ENCODE data around the gene ADCY2.

ADCY2 gene

DNA sequence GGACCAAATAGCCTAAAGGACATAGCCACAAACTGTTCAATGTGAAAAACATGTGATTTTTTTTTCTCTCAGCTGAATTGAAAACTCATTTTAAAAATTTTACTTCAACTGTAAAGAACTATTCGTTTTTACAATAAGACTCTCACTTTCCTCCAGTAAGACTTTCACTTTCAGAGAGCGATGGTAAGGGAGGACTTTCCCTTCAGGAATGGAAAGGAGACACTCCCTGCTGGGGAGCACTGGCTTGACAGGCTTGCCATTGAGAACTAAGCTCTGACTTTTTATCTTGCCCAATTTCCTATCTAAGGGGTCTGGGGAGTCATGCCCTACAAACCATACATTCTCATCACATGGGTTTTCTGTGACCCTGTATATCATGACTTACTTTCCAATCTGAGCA is 268.3 kb downstream of the ADCY2 start:
- no peak for DNase-seq (ENCODE audit: low spot score)

DNA sequence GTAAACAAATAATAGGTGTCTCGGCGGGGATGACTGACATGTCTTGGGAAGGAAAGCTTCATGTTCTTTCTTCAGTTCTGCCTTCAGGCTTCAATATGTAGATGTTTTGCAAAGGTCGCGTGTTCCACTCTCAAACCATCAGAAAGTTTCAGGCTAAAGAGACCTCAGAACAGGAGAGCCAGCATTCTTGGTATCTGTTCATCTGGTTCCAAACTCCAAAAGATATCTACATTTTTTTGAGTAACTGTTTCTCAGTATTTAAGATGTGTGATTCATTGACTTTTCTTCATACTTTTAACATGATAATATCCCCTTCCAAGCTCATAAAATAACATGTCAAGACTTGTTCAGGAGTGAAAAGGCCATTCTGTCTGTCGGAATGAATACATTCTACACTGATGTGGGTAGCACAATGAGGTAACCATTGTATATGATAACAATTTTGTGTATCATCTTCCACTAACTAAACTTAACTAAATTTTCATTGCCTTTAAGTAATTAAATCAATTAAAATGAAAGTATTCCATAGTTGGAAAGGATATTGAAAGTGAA is 271.4 kb downstream of the ADCY2 start:
- no peak for DNase-seq (ENCODE audit: low spot score)

DNA sequence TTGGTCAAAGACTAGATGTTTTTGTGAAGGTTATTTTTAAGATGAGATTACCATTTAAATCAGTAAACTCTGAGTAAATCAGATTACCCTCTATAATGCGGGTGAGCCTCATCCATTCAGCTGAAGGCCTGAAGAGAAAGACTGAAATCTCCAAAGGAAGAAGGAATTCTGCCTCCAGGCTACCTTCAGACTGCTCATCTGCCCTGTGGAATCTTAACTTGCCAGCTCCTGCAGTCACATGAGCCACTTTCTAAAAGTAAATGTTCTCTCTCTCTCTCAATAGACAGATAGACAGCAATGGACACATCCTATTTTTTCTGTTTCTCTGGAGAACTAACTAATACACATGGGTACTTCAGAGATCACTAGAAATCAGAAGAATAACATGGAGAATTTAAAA is 272.2 kb downstream of the ADCY2 start:
- DNase-seq (ENCODE audit: low spot score) = no peak

DNA sequence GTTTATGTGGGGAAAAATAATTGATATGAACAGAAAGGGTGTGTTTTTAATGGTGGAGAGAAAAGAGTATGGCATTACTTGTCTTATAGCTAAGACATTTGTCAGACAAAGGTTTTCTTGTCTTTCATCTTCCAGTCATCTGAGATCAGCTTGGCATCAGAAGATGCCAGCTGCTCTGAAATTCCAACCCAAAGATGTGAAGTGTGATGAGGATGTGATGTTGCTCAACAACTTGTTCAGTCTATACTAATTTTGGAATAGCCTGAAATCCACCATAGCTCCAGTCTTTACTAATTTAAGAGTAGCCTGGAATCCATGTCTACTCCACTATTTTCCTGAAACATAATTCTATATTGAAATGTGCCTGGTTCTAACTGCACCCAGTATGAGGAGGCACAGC is 272.7 kb downstream of the ADCY2 start:
- DNase-seq (ENCODE audit: low spot score) = no peak

DNA sequence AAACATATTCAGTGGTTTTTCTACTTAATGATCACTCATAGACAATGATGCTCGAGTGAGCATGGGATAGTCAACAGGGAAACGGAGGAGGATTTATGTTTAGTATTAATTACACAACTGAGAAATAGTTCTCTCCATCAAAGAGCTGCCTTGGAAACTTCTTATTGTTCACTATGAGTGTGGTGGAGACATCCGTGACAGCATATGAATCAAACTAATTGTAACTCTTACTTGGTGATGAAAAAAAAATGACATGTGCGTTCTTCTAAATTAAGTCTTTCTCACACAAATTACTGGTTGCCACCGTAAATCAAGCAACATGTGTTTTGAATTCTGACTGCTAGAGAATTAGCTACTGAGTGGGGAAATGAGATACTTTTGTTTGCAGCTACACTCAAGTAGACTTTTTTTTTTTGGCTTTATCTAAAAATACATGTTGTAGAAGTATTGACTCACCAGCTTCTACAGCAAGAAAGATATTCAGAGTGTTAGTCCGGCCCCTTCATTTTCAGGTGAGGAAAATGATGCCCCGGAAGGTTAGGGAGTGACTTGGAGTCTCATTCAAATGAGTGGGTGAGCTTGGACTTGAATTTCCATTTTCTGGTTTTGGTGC is 275.5 kb downstream of the ADCY2 start:
- no peak for DNase-seq (ENCODE audit: low spot score)

DNA sequence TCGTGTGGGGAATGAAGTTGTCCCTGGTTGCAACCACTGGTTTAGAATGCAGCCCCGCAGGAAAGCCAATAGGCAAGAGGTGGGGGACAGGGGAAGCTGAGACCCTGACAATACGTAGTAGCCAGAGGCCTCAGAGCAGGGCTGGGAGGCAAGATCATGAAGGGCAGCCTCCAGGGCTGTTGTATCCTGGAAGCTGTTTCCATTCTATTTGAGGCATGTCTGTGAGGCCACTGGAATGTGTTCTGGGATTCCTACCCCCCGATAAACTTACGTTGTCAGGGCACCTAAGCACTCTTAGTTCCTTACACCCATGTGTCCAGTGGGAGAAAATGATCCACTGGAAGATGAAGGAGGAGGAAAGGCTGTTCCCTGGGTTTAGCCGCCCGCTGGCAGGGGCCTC is 277.7 kb downstream of the ADCY2 start:
- DNase-seq (ENCODE audit: low spot score) = no peak

DNA sequence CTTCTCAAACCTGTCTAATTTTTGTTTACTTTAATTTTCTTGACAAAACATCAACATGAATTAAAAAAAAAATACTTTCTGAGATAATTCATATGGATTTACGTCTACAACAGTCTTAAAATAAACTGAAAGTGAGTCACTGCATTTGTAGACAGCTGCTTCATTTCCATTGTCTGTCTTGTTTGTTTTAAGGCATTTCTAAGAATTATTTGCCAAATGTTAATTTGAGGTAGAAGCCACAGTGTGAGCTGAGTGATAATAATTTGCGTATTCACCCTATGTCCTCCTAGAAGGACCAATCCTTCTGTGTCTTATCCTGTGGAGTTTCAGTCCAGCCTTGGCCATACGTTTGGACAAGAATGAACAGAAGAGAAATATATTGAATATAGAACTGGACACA is 280.5 kb downstream of the ADCY2 start:
- no peak for DNase-seq (ENCODE audit: low spot score)

DNA sequence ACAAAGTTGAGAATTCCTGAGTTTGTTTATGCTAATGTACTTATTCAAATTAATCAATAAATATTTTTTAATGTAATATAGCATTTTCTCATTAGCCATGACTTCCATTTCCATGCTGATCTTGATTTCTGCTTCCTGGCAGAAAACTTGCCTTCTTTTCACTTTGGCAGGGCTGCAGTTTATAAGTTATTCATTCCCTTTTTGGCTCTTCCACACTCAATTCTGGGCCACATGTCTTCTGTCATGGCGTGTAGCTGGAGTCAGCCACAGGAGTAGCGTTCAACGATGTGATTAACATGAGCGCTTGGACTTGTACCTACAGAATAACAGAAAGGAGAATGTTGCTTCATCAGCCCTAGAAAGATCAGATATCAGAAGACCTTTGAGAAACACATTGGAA is 282.1 kb downstream of the ADCY2 start:
- DNase-seq (ENCODE audit: low spot score) = no peak

DNA sequence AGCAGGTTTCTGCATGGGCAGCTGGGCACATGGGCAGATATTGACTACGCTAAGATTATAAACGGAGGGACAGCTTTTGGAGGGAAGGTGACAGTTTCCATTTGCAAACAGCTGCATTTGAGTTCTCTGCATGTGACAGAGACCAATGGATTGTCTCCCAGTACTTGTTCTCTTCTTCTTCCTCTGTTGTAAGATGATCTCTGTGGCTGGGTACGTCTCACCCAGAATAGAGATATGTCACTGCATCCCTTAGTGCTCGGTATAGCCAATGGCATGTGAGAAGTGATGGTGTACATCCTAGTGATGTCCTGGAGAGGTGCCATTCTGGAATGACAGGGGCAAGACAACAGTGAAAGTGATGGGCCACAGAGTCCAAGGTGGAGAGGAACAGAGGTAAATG is 283.7 kb downstream of the ADCY2 start:
- no peak for DNase-seq (ENCODE audit: low spot score)

DNA sequence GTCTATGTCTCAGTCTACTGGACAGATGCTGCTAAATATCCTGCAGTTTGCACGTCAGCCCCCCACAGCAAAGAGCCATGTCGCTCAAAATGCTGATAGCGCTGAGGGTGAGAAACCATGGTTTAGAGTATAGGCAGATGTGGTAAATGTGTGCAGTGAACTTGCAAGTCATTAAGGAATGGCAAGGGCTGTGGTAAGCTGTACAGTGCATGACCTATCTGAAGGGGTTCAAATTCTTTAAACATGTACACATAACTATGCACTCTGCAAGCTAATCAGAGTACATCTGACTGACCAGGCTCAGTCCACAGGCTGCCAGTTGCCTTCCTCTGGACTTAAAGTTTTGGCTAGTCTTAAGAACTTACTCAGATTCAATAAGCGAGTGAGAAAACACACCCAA is 284.3 kb downstream of the ADCY2 start:
- DNase-seq (ENCODE audit: low spot score) = no peak

DNA sequence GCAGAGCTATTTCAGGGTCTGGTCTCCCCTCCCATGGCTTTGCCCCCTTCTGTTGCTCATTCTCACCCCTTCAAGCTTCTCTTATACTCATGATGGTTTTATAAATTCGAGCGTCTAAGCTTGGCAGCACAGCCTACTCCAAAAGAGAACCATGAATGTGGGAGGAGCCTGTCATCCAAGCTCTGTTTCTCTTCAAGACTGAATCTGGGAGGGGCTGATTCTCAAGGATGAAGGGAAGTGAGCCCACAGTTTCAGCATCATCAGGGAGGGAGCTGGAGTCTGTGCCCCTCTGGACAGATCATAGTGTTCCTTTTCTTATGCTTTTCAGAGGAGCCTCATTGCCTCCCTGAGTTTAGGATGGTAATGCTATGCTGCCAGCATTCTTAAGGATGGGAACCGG is 286.4 kb downstream of the ADCY2 start:
- DNase-seq (ENCODE audit: low spot score) = no peak

DNA sequence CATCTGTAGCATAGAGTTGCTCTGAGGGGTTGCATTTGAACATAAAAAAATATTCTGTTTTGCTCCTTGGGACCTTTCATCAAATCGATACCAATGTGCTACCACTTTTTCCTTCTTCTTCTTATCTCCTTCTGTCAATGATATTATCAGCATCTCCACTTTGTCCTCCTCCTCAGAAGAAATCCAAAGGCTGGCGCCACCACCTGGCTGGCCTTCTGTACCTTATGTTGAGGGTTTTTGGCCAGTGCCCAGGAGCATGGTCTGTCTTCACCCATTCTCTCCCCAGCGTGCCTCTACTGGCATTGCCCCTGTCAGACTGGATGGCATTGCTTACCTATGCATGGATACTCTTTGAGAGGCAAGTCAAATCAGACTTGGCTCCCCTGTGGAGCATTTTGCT is 287.8 kb downstream of the ADCY2 start:
- no peak for DNase-seq (ENCODE audit: low spot score)

DNA sequence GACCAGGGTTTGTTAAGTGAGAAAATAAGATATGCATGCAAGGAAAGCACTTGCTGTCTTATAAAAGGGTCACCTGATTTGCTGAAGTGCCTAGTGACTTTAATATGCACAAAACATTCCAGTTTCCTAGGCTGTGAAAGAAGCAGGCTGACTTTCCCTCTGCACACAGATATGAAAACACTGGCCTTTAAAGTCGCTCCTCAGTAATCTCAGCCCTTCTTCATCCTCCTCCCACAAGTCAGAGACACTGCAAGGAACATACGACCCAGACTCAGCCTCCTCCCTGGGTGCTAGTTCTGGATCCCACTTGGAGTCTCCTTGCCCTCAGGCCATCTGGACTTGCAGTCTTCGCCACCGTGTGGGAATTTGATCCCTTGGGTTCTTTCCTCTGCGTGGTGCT is 288.9 kb downstream of the ADCY2 start:
- no peak for DNase-seq (ENCODE audit: low spot score)

DNA sequence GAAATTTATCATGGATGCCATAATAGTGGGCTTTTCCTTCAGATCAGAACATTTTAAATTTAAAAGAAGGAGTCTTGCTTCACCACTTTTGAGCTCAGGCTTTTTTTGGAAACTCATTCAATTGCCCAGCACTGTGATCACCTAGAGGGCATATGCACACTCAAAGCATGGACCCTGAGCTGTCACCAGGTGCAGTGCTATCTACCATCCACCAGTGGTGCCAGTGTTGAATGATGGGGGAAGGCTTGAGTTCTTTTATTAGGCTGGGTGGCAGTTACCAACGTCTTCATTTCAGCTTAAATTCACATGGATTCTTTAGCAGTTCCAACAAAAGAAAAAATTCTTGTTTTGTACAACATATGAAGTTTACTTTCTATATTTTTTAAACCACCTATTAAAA is 290.9 kb downstream of the ADCY2 start:
- peak; percentile 42 for DNase-seq (ENCODE audit: low spot score)

DNA sequence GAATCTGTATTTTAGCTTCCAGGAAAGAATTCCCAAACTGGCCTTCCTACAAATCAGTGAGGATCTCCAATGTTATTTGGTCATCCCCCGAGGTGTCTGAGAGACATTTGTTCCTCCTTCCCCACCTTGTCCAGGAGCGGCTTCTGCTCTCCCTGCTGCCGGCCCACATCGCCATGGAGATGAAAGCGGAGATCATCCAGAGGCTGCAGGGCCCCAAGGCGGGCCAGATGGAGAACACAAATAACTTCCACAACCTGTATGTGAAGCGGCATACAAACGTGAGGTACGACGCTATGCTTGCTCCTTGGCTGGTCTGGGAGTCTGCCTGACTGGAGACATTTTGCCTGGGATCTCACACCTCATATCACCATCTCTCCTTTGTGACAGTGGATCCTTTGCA is 294.6 kb downstream of the ADCY2 start:
- no peak for DNase-seq (ENCODE audit: low spot score)

DNA sequence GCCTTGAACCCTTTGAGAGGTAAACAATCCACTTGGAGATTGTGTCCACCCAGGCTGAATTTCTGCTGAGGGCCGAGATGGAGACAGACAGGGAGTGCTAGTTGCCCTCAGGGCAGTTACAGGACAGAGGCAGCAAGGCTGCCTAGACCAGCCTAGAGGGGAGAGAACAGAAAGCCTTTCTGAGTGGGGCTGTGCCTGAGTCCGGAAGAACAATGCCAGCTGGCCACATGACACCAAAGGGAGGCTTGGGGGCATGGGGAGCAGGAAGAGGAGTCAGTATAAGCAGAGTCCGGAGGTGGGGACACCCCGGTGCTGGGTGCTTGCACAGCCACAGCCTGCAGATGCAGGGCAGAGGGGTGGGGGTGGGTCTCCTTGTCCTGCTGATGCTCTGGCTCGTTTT is 309.3 kb downstream of the ADCY2 start:
- no peak for DNase-seq (ENCODE audit: low spot score)

DNA sequence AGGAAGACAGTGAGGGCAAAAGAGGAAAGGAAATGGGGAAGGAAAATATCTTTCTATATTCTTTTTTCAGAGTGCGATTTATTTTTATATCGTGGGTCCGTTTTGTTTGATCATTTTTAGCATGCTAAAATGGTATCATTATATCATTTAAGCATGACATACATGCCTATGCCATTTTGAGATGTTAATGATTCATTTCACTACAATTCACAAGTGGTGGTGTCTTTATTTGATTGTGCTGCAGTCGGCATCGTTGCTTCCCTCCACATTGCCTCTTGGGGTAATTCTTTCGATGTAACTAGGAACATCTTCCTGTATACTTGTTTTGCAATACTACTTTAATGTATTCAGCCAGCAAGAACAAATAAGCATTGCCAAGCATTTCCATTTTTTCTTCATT is 309.8 kb downstream of the ADCY2 start:
- no peak for DNase-seq (ENCODE audit: low spot score)

DNA sequence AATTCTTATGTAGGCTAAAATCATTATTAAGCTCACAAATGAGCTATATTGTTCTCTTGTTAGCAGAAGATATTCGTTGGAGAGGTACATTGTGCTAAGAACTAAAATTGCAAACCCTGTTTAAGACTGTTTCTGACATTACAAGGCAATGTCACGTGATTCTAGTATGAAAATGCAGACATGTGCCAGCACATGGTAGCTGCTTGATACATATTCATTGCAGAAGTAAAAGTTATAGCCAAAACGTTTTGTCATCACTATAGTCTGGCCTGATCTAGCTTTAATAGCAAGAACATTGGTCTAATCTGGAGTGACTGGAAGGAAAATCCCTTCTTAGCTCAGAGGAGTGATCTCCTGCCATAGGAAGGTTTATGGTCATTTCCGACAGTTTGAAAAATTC is 310.3 kb downstream of the ADCY2 start:
- DNase-seq (ENCODE audit: low spot score) = no peak

DNA sequence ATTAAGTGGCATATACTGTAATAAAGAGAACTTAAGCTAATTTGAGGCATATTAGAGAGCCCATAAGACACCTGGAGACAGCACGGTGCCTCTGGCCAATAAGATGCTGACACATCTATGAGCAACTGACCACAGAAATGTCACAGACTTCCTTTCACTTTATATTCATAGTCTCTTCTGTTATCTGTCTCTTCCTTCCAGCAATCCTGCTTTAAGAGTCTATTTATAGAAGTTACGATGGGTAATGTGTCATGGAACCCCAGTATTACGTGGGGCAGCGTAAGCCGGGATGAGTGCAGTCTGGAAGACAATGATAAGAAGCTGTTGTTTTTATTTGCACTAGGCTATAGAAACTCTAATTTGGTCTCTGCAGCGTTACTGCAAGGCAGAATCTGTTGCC is 318.2 kb downstream of the ADCY2 start:
- DNase-seq (ENCODE audit: low spot score) = no peak

DNA sequence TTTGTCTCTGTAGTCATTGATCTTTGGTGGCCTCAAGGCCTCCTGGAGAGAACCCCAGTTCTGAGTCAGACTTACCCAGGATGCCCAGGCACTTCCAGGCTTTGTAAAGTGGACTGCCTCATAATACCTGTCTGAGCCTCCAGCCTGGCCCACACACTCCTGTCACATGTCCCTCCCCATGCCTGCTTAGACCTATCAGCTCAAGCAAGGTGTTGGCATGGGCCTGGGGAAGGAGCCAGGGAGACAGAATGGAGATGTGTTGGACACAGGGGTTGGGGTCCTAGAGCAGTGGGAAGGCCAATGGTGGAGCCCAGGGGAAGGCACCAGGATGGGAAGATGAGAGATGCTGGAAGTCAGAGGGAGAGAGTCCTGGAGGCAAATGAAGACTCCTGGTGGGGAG is 318.8 kb downstream of the ADCY2 start:
- DNase-seq (ENCODE audit: low spot score) = no peak

DNA sequence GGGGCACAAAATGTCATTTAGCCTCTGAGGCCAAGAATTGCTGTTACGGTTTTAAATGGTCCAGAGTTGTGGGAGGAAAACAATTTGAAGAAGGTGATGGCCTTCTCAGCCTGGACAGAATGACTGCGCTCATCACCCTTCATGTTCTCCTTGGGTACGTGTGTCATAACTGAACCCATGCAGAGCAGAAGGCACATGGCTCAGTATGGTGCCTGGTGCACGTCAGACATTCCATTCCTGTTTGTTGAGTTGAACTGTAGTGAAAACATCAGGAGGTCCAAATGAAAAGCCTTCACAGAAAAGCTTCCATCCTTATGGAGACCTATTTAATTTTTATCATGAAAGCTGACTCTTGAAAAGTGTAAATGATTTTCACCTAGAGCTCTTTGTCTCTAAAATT is 321.8 kb downstream of the ADCY2 start:
- DNase-seq (ENCODE audit: low spot score) = no peak

DNA sequence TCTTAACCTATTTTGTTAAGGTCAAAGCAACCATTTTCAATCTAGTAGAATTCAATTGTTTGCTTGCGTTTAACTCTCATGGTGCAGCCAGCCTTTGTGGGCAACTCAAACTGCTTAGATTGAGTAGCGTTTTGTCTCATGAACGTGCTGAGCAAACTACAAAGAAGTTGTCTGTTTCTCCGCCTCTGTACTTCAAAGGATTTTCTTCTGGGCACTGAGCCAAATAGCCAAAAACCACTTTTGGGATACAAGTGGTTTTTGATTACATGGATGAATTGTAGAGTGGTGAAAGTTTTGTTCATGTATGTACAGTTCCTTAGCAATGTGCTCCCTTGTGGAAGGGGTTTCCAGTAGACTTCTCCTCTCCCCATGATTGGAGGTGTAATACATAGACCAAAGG is 332.1 kb downstream of the ADCY2 start:
- DNase-seq (ENCODE audit: low spot score) = no peak

DNA sequence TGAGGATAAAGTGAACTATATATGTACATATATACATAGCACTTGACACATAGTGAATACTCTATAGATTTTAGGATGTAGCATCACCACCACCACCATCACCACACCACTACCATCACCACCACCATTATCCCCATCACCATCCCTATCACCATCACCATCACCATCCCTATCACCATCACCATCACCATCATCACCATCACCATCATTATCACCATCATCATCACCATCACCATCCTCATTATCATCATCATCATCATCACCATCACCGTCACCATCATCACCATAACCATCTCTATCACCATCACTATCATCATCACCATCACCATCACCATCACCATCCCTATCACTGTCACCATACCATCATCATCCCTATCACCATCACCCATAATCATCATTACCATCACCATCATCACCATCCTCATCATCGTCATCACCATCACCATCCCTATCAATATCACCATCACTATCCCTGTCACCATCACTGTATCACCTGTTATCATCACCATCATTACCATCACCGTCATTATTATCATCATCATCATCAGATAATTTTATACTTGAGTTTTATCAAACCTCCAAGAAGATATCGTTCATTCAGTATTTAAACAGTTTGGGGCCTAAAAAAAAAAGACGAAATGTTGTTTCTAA is 345.6 kb downstream of the ADCY2 start:
- DNase-seq (ENCODE audit: low spot score) = no peak

DNA sequence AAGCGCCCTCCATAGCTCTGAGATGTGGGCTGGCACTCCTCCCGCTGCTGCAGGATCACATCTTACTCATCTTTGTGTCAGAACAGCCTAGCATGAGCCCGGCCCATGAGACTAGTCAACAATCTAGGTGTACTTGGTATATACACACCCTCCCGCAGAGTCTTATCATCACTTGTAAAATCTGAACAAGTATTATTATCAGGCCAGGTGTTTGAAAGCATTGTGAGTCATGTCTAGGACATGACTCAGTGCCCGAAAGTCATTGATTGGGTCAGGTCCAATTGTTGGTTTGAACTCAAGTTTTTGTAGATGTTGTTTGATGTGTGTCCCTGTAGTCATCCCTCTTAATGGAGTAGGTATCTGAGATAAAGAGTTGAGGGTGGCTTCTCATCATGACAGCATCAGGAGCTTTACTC is 346.3 kb downstream of the ADCY2 start:
- no peak for DNase-seq (ENCODE audit: low spot score)

Measured in NAMALWA (cell line).